Pancreas (tissue), 10 donors: ENCODE results near the gene SAMD1. TPM values are rescaled to one million over a fixed set of nuclear protein-coding genes. Genes with fewer than 3 reads are reported as not detected.

Experiments used
- ATAC-seq, 4 donors: fragments of 200-7000 bp; cut with Tn5 transposase; one replicate each; pipeline versions ENCODE4 v1.8.0 to v1.9.1; 2020; ENCODE audit warnings: mild to moderate bottlenecking in 4 of 4, moderate library complexity in 4 of 4
- DNase-seq, 6 donors: peaks; one replicate each; pipeline ENCODE4 v3.0.0-alpha.2; 2020
- FAIRE-seq: peaks from 2 replicates; lab custom pipeline; 2012; peaks lifted over from hg19 to GRCh38; lab: Jason Lieb, UNC
- H3K27ac ChIP-seq, 4 donors: fragments of 200-600 bp; sonication (generic); 1 replicate in 3 of 4; 2 replicates in 1 of 4; pipeline versions ENCODE4 v1.5.0 to v1.8.0; 2020
- H3K27me3 ChIP-seq, 4 donors: fragments of 200-600 bp; one replicate each; pipeline ENCODE4 v1.8.0; 2021
- H3K36me3 ChIP-seq, 3 donors: fragments of 200-600 bp; sonication (generic) in 1 of 3; one replicate each; pipeline versions ENCODE4 v1.5.0 to v1.8.0; 2020 to 2021
- H3K4me1 ChIP-seq, 3 donors: fragments of 200-600 bp; one replicate each; pipeline ENCODE4 v1.8.0; 2021
- H3K4me3 ChIP-seq, 4 donors: fragments of 200-600 bp; sonication (generic) in 2 of 4; one replicate each; pipeline versions ENCODE4 v1.5.0 to v1.8.0; 2020 to 2021
- H3K9me3 ChIP-seq, 4 donors: fragments of 200-600 bp; one replicate each; pipeline ENCODE4 v1.8.0; 2021
- CTCF ChIP-seq, 4 donors: fragments of 200-600 bp; sonication (generic) in 3 of 4; IDR thresholded peaks; one replicate each; pipeline versions ENCODE4 v1.5.0 to v1.8.0; 2021; ENCODE audit warnings: antibody characterized with exemption in 4 of 4
- WGBS, 2 donors: extraction: QIAGEN DNeasy Blood & Tissue Kit; methylation state at CpG; one replicate each; pipeline ENCODE4 v1.1.7; 2013; 5-methylcytosine and 5-hydroxymethylcytosine counted together
- intact Hi-C, 3 donors: fragments of 100-400 bp; cut with DNase I; formaldehyde crosslinking; loops; one replicate each; pipeline versions ENCODE4 v1.11.1 to v1.14.2; 2022
- polyA plus RNA-seq, 2 donors: library from polyadenylated mRNA; stranded (reverse); fragments of 200-250 nt; gene quantifications; one replicate each; pipeline ENCODE4 v1.2.3, GENCODE V29; 2013
- total RNA-seq, 6 donors: library from RNA; stranded (reverse); fragmentation: NEBNext Ultra II Directional in 4 of 6; extraction: Animal tissue kit (Norgen Biotek cat#: 25700) in 4 of 6; gene quantifications; one replicate each; pipeline versions ENCODE4 v1.2.1 to v1.2.4, GENCODE V29; 2021 to 2023
- donor health status: healthy with polysubstance abuse.
- donor health status: DM: no; HTN: no; CAD: no; lungs with moderate emphysema.
- donor health status: DM: no; HTN: no; CAD: no.
- donor health status: control.
- donor health status: control.
- donor health status: Bipolar disorder and iron deficiency.
- donor health status: DM: yes; HTN: yes; CAD: no.
- donor health status: DM: no; HTN: no; CAD: no.
- donor health status: DM: no; HTN: no; CAD: no.
- donor health status: DM: yes; HTN: yes; CAD: no.

The SAMD1 gene
- total and polyA plus RNA-seq, 8 donors, result 7.9 to 24.3 (median 16.9) TPM

- intact Hi-C loops, result no loop called here
- peaks cover 0 to 7% (median 4%) of the 10 kb centered on the region in 3 donors for H3K36me3 ChIP-seq
- no peaks in the 10 kb centered on the region for H3K4me1 ChIP-seq
- no peaks in the 10 kb centered on the region for H3K9me3 ChIP-seq
- H3K4me3 ChIP-seq, result no peak overlapping the region
- FAIRE-seq, result no peak
- peak in 1 of 4 donors; percentile 21 for ATAC-seq
- no peak for DNase-seq
- 79 to 95% methylated on average over 1 of the region's 1 CpG for whole genome bisulfite sequencing, 2 donors
- TF ChIP-seq CTCF (IDR thresholded peaks at IDR 0.05), result no peak
- H3K27me3 ChIP-seq, result no peaks in the 10 kb centered on the region
- no peak overlapping the region for H3K27ac ChIP-seq
Measured at GRCh38 chr19:14103310-14103709, 12.8 kb upstream of the SAMD1 start.

GRCh38 chr19:14102756-14103155, 12.2 kb upstream of the SAMD1 start:
- no peak overlapping the region for H3K27ac ChIP-seq

GRCh38 chr19:14102102-14102696, 11.6 kb upstream of the SAMD1 start:
- WGBS, 2 donors, result 81 to 83% methylated on average over 11 of the region's 11 CpGs
- DNase-seq (no peak), ATAC-seq (no peak), FAIRE-seq (no peak)
- H3K4me3 ChIP-seq, result no peak overlapping the region
- TF ChIP-seq CTCF (IDR thresholded peaks at IDR 0.05), result no peak
- intact Hi-C loops, result no loop called here
- peaks cover 0 to 7% (median 4%) of the 10 kb centered on the region in 3 donors for H3K36me3 ChIP-seq
- H3K4me1 ChIP-seq, result no peaks in the 10 kb centered on the region
- H3K9me3 ChIP-seq, result no peaks in the 10 kb centered on the region
- H3K27me3 ChIP-seq, result no peaks in the 10 kb centered on the region
- no peak overlapping the region for H3K27ac ChIP-seq

More at GRCh38 chr19:14102756-14103155, 12.2 kb upstream of the SAMD1 start:
- intact Hi-C loops, result no loop called here
- no peaks in the 10 kb centered on the region for H3K4me1 ChIP-seq
- H3K4me3 ChIP-seq, result no peak overlapping the region
- FAIRE-seq (no peak), DNase-seq (no peak), ATAC-seq (no peak)
- 92 to 95% methylated on average over 10 of the region's 10 CpGs for WGBS, 2 donors
- peaks cover 0 to 7% (median 4%) of the 10 kb centered on the region in 3 donors for H3K36me3 ChIP-seq
- H3K27me3 ChIP-seq, result no peaks in the 10 kb centered on the region
- no peaks in the 10 kb centered on the region for H3K9me3 ChIP-seq
- no peak for TF ChIP-seq CTCF (IDR thresholded peaks at IDR 0.05)

- intact Hi-C loops, result no loop called here
- 91 to 95% methylated on average over 6 of the region's 6 CpGs for WGBS, 2 donors
Measured at GRCh38 chr19:14101003-14101545, 10.5 kb upstream of the SAMD1 start.

More at GRCh38 chr19:14101003-14101545, 10.5 kb upstream of the SAMD1 start:
- no peak for DNase-seq
- no peak for TF ChIP-seq CTCF (IDR thresholded peaks at IDR 0.05)
- H3K4me1 ChIP-seq, result no peaks in the 10 kb centered on the region
- no peaks in the 10 kb centered on the region for H3K27me3 ChIP-seq
- no peak for ATAC-seq
- no peak for FAIRE-seq
- no peak overlapping the region for H3K27ac ChIP-seq
- no peak overlapping the region for H3K4me3 ChIP-seq
- peaks cover 0 to 7% (median 4%) of the 10 kb centered on the region in 3 donors for H3K36me3 ChIP-seq
- no peaks in the 10 kb centered on the region for H3K9me3 ChIP-seq
